H9 (cell line): Measurements from ENCODE around the gene RASL10B. TPM values are rescaled to one million over a fixed set of nuclear protein-coding genes. Genes with fewer than 3 reads are reported as not detected.

ENCODE experiments used
- DNase-seq: peaks from one replicate; pipeline ENCODE4 v3.0.0-alpha.2; 2017
- H2AFZ ChIP-seq: one replicate; pipeline ENCODE4 v1.6.1; 2013; ENCODE audit warnings: mild to moderate bottlenecking, low read length, control low read depth, moderate library complexity
- H2AK5ac ChIP-seq: 2 replicates; pipeline ENCODE4 v1.6.1; 2013; ENCODE audit warnings: low read length, control low read depth, mixed read lengths; ENCODE audit not compliant: insufficient read length
- H2BK120ac ChIP-seq: one replicate; pipeline ENCODE4 v1.6.1; 2013; ENCODE audit warnings: low read depth, mild to moderate bottlenecking, low read length, control low read depth, inconsistent platforms; ENCODE audit not compliant: poor library complexity, severe bottlenecking
- H2BK12ac ChIP-seq: 2 replicates; pipeline ENCODE4 v1.6.1; 2013; ENCODE audit warnings: low read length, control low read depth, mixed read lengths, low read depth; ENCODE audit not compliant: insufficient read length
- H2BK15ac ChIP-seq: 2 replicates; pipeline ENCODE4 v1.6.1; 2013; ENCODE audit warnings: low read depth, low read length, control low read depth
- H2BK20ac ChIP-seq: one replicate; pipeline ENCODE4 v1.6.1; 2013; ENCODE audit warnings: low read depth, mild to moderate bottlenecking, low read length, control low read depth, inconsistent platforms; ENCODE audit not compliant: poor library complexity, severe bottlenecking
- H2BK5ac ChIP-seq: 2 replicates; pipeline ENCODE4 v1.6.1; 2013; ENCODE audit warnings: low read length, control low read depth, mixed read lengths; ENCODE audit not compliant: insufficient read length
- H3K14ac ChIP-seq: 2 replicates; pipeline ENCODE4 v1.6.1; 2013; ENCODE audit warnings: low read length, control low read depth; ENCODE audit not compliant: insufficient read depth
- H3K18ac ChIP-seq: 2 replicates; pipeline ENCODE4 v1.6.1; 2013; ENCODE audit warnings: low read depth, mild to moderate bottlenecking, mixed read lengths, low read length, control low read depth; ENCODE audit not compliant: insufficient read length
- H3K23ac ChIP-seq: 2 replicates; pipeline ENCODE4 v1.6.1; 2013; ENCODE audit warnings: low read length, control low read depth, mixed read lengths, low read depth; ENCODE audit not compliant: insufficient read length
- H3K23me2 ChIP-seq: 2 replicates; pipeline ENCODE4 v1.6.1; 2013; ENCODE audit warnings: low read depth, mild to moderate bottlenecking, mixed read lengths, low read length, control low read depth; ENCODE audit not compliant: insufficient read length, poor library complexity, severe bottlenecking
- H3K27ac ChIP-seq: 2 replicates; pipeline ENCODE4 v1.5.1; 2013; ENCODE audit warnings: low read length, control low read depth, mixed read lengths, low read depth; ENCODE audit not compliant: insufficient read length
- H3K27me3 ChIP-seq: 2 replicates; pipeline ENCODE4 v1.6.1; 2013; ENCODE audit warnings: low read length, control low read depth, inconsistent platforms; ENCODE audit not compliant: insufficient read depth
- H3K4ac ChIP-seq: 2 replicates; pipeline ENCODE4 v1.6.1; 2013; ENCODE audit warnings: low read depth, mild to moderate bottlenecking, control low read depth, inconsistent platforms, low read length, moderate library complexity
- H3K4me1 ChIP-seq: 2 replicates; pipeline ENCODE4 v1.6.1; 2013; ENCODE audit warnings: low read length, control low read depth, inconsistent platforms; ENCODE audit not compliant: insufficient read depth
- H3K4me2 ChIP-seq: 2 replicates; pipeline ENCODE4 v1.6.1; 2013; ENCODE audit warnings: low read length, control low read depth, mixed read lengths; ENCODE audit not compliant: insufficient read length, insufficient read depth
- H3K56ac ChIP-seq: 2 replicates; pipeline ENCODE4 v1.6.1; 2013; ENCODE audit warnings: low read depth, mild to moderate bottlenecking, mixed read lengths, low read length, control low read depth; ENCODE audit not compliant: insufficient read length
- H3K79me1 ChIP-seq: 2 replicates; pipeline ENCODE4 v1.6.1; 2013; ENCODE audit warnings: low read depth, mild to moderate bottlenecking, moderate library complexity, low read length, control low read depth, inconsistent platforms; ENCODE audit not compliant: insufficient read depth, poor library complexity, severe bottlenecking
- H3K79me2 ChIP-seq: 2 replicates; pipeline ENCODE4 v1.6.1; 2013; ENCODE audit warnings: low read length, control low read depth, inconsistent platforms; ENCODE audit not compliant: insufficient read depth
- H3K9ac ChIP-seq: 2 replicates; pipeline ENCODE4 v1.6.1; 2013; ENCODE audit warnings: low read length, control low read depth, mixed read lengths; ENCODE audit not compliant: insufficient read length; ENCODE audit errors: extremely low read depth
- H3K9me3 ChIP-seq: one replicate; pipeline ENCODE4 v1.6.1; 2013; ENCODE audit warnings: low read depth, low read length, inconsistent platforms; ENCODE audit not compliant: control insufficient read depth
- H3T11ph ChIP-seq: one replicate; pipeline ENCODE4 v1.6.1; 2013; ENCODE audit warnings: mild to moderate bottlenecking, low read length, control low read depth, inconsistent platforms
- H4K20me1 ChIP-seq: one replicate; pipeline ENCODE4 v1.6.1; 2013; ENCODE audit not compliant: control insufficient read depth, insufficient read length, insufficient read depth
- H4K5ac ChIP-seq: 2 replicates; pipeline ENCODE4 v1.6.1; 2013; ENCODE audit warnings: low read depth, mild to moderate bottlenecking, mixed read lengths, low read length, control low read depth; ENCODE audit not compliant: insufficient read length
- H4K8ac ChIP-seq: replicated peaks from 2 replicates; pipeline ENCODE4 v1.6.1; 2013; ENCODE audit warnings: low read length, control low read depth, mixed read lengths, low read depth; ENCODE audit not compliant: insufficient read length
- H4K91ac ChIP-seq: 2 replicates; pipeline ENCODE4 v1.6.1; 2013; ENCODE audit warnings: low read depth, mild to moderate bottlenecking, moderate library complexity, mixed read lengths, low read length, control low read depth; ENCODE audit not compliant: insufficient read length
- H3K27ac Mint-ChIP-seq, 3 experiments: 2 replicates in 2 of 3; 3 replicates in 1 of 3; pipeline ENCODE4 v1.8.0; 2020 to 2021; ENCODE audit warnings: mixed read lengths in 3 of 3, mild to moderate bottlenecking in 1 of 3, moderate library complexity in 1 of 3
- H3K27me3 Mint-ChIP-seq: 2 replicates; pipeline ENCODE4 v1.8.0; 2021; ENCODE audit warnings: low read depth, mild to moderate bottlenecking, moderate library complexity, mixed read lengths
- H3K36me3 Mint-ChIP-seq, 3 experiments: 2 replicates in 2 of 3; 3 replicates in 1 of 3; pipeline ENCODE4 v1.8.0; 2020 to 2021; ENCODE audit warnings: low read depth in 3 of 3, mixed read lengths in 3 of 3; ENCODE audit not compliant: insufficient read depth in 1 of 3
- H3K4me1 Mint-ChIP-seq, 2 experiments: 2 replicates each; pipeline ENCODE4 v1.8.0; 2020; ENCODE audit warnings: mixed read lengths in 2 of 2
- H3K4me3 Mint-ChIP-seq, 2 experiments: 2 replicates in 1 of 2; 3 replicates in 1 of 2; pipeline ENCODE4 v1.8.0; 2020 to 2021; ENCODE audit warnings: mild to moderate bottlenecking in 2 of 2, mixed read lengths in 2 of 2, moderate library complexity in 1 of 2
- H3K9me3 Mint-ChIP-seq, 2 experiments: 2 replicates in 1 of 2; 3 replicates in 1 of 2; pipeline ENCODE4 v1.8.0; 2020; ENCODE audit warnings: mild to moderate bottlenecking in 2 of 2, mixed read lengths in 2 of 2, moderate library complexity in 1 of 2
- WGBS: extraction: QIAGEN DNeasy Blood & Tissue Kit; methylation state at CpG from one replicate; pipeline ENCODE4 v1.1.7; 2013; ENCODE audit warnings: missing lambda C conversion rate, low lambda C conversion rate, mixed read lengths; ENCODE audit not compliant: insufficient read length; ENCODE audit errors: extremely low coverage; 5-methylcytosine and 5-hydroxymethylcytosine counted together
- total RNA-seq: library from RNA; stranded (reverse); gene quantifications from 2 replicates; pipeline ENCODE4 v1.2.1, GENCODE V29; 2021
- TF ChIP-seq, protein P1 (sequence below): fragments of 200-600 bp; sonication (generic); conservative IDR thresholded peaks from 3 replicates; pipeline ENCODE4 v1.8.0; 2021; ENCODE audit warnings: antibody characterized with exemption, mild to moderate bottlenecking

The RASL10B gene
- total RNA-seq, 1 experiment from 2014 or later: 15.9 TPM

DNA sequence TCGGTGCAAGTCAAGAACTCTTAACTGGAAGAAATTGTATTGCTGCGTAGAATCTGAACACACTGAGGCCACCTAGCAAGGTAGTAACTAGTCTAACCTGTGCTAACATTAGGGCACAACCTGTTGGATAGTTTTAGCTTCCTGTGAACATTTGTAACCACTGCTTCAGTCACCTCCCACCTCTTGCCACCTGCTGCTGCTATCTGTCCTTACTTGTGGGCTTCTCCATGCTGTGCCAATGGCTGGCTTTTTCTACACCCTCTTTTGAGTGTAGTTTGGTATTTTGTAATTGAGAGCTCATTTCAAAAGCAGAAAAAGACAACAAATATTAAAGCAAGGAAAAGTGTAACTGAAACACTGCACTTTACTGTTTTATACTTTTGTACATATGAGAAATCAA, 7.7 kb upstream of the RASL10B start:
- Mint-ChIP-seq H3K9me3 (no peaks in the 10 kb centered on the region), H3K4me1 (peaks cover 11 to 19% of the 10 kb centered on the region in 2 experiments), H3K27ac (no peak overlapping the region), H3K4me3 (no peak overlapping the region), H3K27me3 (0 out of 2 replicates have a peak, but pooled peaks cover 2% of the 10 kb centered on the region), H3K36me3 (peaks cover 9 to 38% (median 36%) of the 10 kb centered on the region in 3 experiments; a peak in 6 of 7 replicates)
- H3K9ac ChIP-seq: no peak overlapping the region
- no peak overlapping the region for H3K4me2 ChIP-seq
- H3K56ac ChIP-seq: no peak overlapping the region
- H3K23me2 ChIP-seq: no peaks in the 10 kb centered on the region
- no peak overlapping the region for H2BK120ac ChIP-seq
- TF ChIP-seq, protein P1, sequence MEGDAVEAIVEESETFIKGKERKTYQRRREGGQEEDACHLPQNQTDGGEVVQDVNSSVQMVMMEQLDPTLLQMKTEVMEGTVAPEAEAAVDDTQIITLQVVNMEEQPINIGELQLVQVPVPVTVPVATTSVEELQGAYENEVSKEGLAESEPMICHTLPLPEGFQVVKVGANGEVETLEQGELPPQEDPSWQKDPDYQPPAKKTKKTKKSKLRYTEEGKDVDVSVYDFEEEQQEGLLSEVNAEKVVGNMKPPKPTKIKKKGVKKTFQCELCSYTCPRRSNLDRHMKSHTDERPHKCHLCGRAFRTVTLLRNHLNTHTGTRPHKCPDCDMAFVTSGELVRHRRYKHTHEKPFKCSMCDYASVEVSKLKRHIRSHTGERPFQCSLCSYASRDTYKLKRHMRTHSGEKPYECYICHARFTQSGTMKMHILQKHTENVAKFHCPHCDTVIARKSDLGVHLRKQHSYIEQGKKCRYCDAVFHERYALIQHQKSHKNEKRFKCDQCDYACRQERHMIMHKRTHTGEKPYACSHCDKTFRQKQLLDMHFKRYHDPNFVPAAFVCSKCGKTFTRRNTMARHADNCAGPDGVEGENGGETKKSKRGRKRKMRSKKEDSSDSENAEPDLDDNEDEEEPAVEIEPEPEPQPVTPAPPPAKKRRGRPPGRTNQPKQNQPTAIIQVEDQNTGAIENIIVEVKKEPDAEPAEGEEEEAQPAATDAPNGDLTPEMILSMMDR: no peak
- H3K4me1 ChIP-seq: no peaks in the 10 kb centered on the region
- no peak overlapping the region for H2BK20ac ChIP-seq
- no peak overlapping the region for H2BK5ac ChIP-seq
- DNase-seq: no peak
- no peak overlapping the region for H3T11ph ChIP-seq
- no peak overlapping the region for H2AK5ac ChIP-seq
- no peak overlapping the region for H3K27ac ChIP-seq
- H4K20me1 ChIP-seq: no peaks in the 10 kb centered on the region
- no peak overlapping the region for H4K8ac ChIP-seq
- no peaks in the 10 kb centered on the region for H3K79me1 ChIP-seq
- WGBS: no CpG with 5 or more reads among the region's 2 CpGs
- no peak overlapping the region for H3K18ac ChIP-seq
- H2AFZ ChIP-seq: no peak overlapping the region
- no peaks in the 10 kb centered on the region for H3K27me3 ChIP-seq
- H4K91ac ChIP-seq: no peak overlapping the region
- H3K4ac ChIP-seq: no peak overlapping the region
- H3K79me2 ChIP-seq: no peaks in the 10 kb centered on the region
- no peak overlapping the region for H2BK15ac ChIP-seq
- H2BK12ac ChIP-seq: no peak overlapping the region
- H3K9me3 ChIP-seq: no peaks in the 10 kb centered on the region
- no peak overlapping the region for H4K5ac ChIP-seq
- no peak overlapping the region for H3K14ac ChIP-seq
- H3K23ac ChIP-seq: no peak overlapping the region
